ENCODE measurements around the gene SH3PXD2A.

Gene SH3PXD2A

GRCh38 chr10:103851261-103851660, 4.1 kb downstream of the SH3PXD2A start:
- no peak for TF ChIP-seq CTCF (IDR thresholded peaks at IDR 0.05; ENCODE audit: control insufficient read depth, extremely low read depth, insufficient read depth)
- no peak overlapping the region for H3K4me3 ChIP-seq (ENCODE audit: low read depth, low read length)
- no peak for DNase-seq (ENCODE audit: low read depth)

- H3K4me3 ChIP-seq (ENCODE audit: low read depth, low read length), result no peak overlapping the region
- no peak for DNase-seq (ENCODE audit: low read depth)
- no peak for TF ChIP-seq CTCF (IDR thresholded peaks at IDR 0.05; ENCODE audit: control insufficient read depth, extremely low read depth, insufficient read depth)
Measured at GRCh38 chr10:103850572-103850895, 4.8 kb downstream of the SH3PXD2A start.

GRCh38 chr10:103849880-103850571, 5.3 kb downstream of the SH3PXD2A start:
- no peak overlapping the region for H3K4me3 ChIP-seq (ENCODE audit: low read depth, low read length)
- no peak for DNase-seq (ENCODE audit: low read depth)
- no peak for TF ChIP-seq CTCF (IDR thresholded peaks at IDR 0.05; ENCODE audit: control insufficient read depth, extremely low read depth, insufficient read depth)

- no peak for DNase-seq (ENCODE audit: low read depth)
Measured at GRCh38 chr10:103849212-103849877, 6.0 kb downstream of the SH3PXD2A start.

GRCh38 chr10:103847909-103848468, 7.4 kb downstream of the SH3PXD2A start:
- no peak for TF ChIP-seq CTCF (IDR thresholded peaks at IDR 0.05; ENCODE audit: control insufficient read depth, extremely low read depth, insufficient read depth)
- no peak overlapping the region for H3K4me3 ChIP-seq (ENCODE audit: low read depth, low read length)
- DNase-seq (ENCODE audit: low read depth), result no peak

More at GRCh38 chr10:103849212-103849877, 6.0 kb downstream of the SH3PXD2A start:
- H3K4me3 ChIP-seq (ENCODE audit: low read depth, low read length), result no peak overlapping the region
- TF ChIP-seq CTCF (IDR thresholded peaks at IDR 0.05; ENCODE audit: control insufficient read depth, extremely low read depth, insufficient read depth), result no peak

GRCh38 chr10:103847346-103847745, 8.0 kb downstream of the SH3PXD2A start:
- no peak for DNase-seq (ENCODE audit: low read depth)
- H3K4me3 ChIP-seq (ENCODE audit: low read depth, low read length), result no peak overlapping the region
- TF ChIP-seq CTCF (IDR thresholded peaks at IDR 0.05; ENCODE audit: control insufficient read depth, extremely low read depth, insufficient read depth), result no peak

All from LNCaP clone FGC (cell line).